Liver (tissue), 9 donors: ENCODE results near the gene CYP4V2. TPM values are rescaled to one million over a fixed set of nuclear protein-coding genes. Genes with fewer than 3 reads are reported as not detected.
A peak's percentile ranks its signal among the peaks of the same experiment; 100 is the strongest.

Experiments
- DNase-seq: peaks from one replicate; pipeline ENCODE4 v3.0.0-alpha.2; 2017; ENCODE audit warnings: low spot score
- H3K27ac ChIP-seq, 2 donors: one replicate each; pipeline ENCODE4 v1.7.0; 2013; ENCODE audit warnings: inconsistent platforms in 2 of 2, low read length in 2 of 2, control low read depth in 1 of 2, low read depth in 1 of 2, mild to moderate bottlenecking in 1 of 2
- H3K27me3 ChIP-seq, 4 donors: one replicate each; pipeline versions ENCODE4 v1.6.1 to v1.7.0; 2013; ENCODE audit warnings: low read length in 3 of 4, inconsistent platforms in 1 of 4, mild to moderate bottlenecking in 1 of 4, moderate library complexity in 1 of 4; ENCODE audit not compliant: control insufficient read depth in 4 of 4, insufficient read depth in 4 of 4
- H3K36me3 ChIP-seq, 4 donors: one replicate each; pipeline versions ENCODE4 v1.6.1 to v1.7.0; 2013; ENCODE audit warnings: low read length in 3 of 4, mild to moderate bottlenecking in 3 of 4, low read depth in 1 of 4, moderate library complexity in 1 of 4; ENCODE audit not compliant: control insufficient read depth in 4 of 4, insufficient read depth in 3 of 4
- H3K4me1 ChIP-seq, 4 donors: one replicate each; pipeline versions ENCODE4 v1.6.1 to v1.7.0; 2013; ENCODE audit warnings: low read length in 3 of 4, mild to moderate bottlenecking in 3 of 4, moderate library complexity in 1 of 4; ENCODE audit not compliant: control insufficient read depth in 4 of 4, insufficient read depth in 4 of 4
- H3K4me3 ChIP-seq, 3 donors: one replicate each; pipeline versions ENCODE4 v1.6.1 to v1.7.0; 2013; ENCODE audit warnings: low read length in 3 of 3, control low read depth in 1 of 3, low read depth in 1 of 3, mild to moderate bottlenecking in 1 of 3
- H3K9ac ChIP-seq, 2 donors: one replicate each; pipeline ENCODE4 v1.7.0; 2013; ENCODE audit warnings: low read length in 2 of 2, mild to moderate bottlenecking in 2 of 2, moderate library complexity in 2 of 2, control low read depth in 1 of 2, low read depth in 1 of 2
- H3K9me3 ChIP-seq, 4 donors: one replicate each; pipeline versions ENCODE4 v1.6.1 to v1.7.0; 2013; ENCODE audit warnings: low read length in 3 of 4; ENCODE audit not compliant: control insufficient read depth in 4 of 4
- ATF3 ChIP-seq: IDR thresholded peaks from 2 replicates; pipeline ENCODE4 v1.6.1; 2016; ENCODE audit warnings: antibody characterized with exemption
- FOXA1 ChIP-seq: IDR thresholded peaks from 2 replicates; pipeline ENCODE4 v1.6.1; 2016; ENCODE audit warnings: antibody characterized with exemption
- FOXA2 ChIP-seq: IDR thresholded peaks from 2 replicates; pipeline ENCODE4 v1.6.1; 2016; ENCODE audit warnings: antibody characterized with exemption
- GABPA ChIP-seq, 2 donors: IDR thresholded peaks in 1 of 2; conservative IDR thresholded peaks in 1 of 2; 2 replicates each; pipeline ENCODE4 v1.6.1; 2016; ENCODE audit warnings: antibody characterized with exemption in 2 of 2, mild to moderate bottlenecking in 1 of 2, moderate library complexity in 1 of 2
- HNF4A ChIP-seq, 2 donors: conservative IDR thresholded peaks; 2 replicates each; pipeline ENCODE4 v1.6.1; 2016; ENCODE audit warnings: antibody characterized with exemption in 2 of 2, mild to moderate bottlenecking in 2 of 2
- HNF4G ChIP-seq: IDR thresholded peaks from 2 replicates; pipeline ENCODE4 v1.6.1; 2016; ENCODE audit warnings: antibody characterized with exemption
- JUND ChIP-seq, 2 donors: IDR thresholded peaks; 2 replicates each; pipeline ENCODE4 v1.6.1; 2016; ENCODE audit warnings: antibody characterized with exemption in 2 of 2
- MAX ChIP-seq: IDR thresholded peaks from 2 replicates; pipeline ENCODE4 v1.6.1; 2016; ENCODE audit warnings: antibody characterized with exemption
- NR2F2 ChIP-seq: IDR thresholded peaks from 2 replicates; pipeline ENCODE4 v1.6.1; 2016; ENCODE audit warnings: antibody characterized with exemption
- RAD21 ChIP-seq, 2 donors: IDR thresholded peaks; 2 replicates each; pipeline ENCODE4 v1.6.1; 2016; ENCODE audit warnings: antibody characterized with exemption in 2 of 2, mild to moderate bottlenecking in 2 of 2
- REST ChIP-seq: IDR thresholded peaks from 2 replicates; pipeline ENCODE4 v1.6.1; 2016; ENCODE audit warnings: antibody characterized with exemption, mild to moderate bottlenecking
- RXRA ChIP-seq, 2 donors: IDR thresholded peaks; 2 replicates each; pipeline ENCODE4 v1.6.1; 2017 to 2018; ENCODE audit warnings: antibody characterized with exemption in 2 of 2, mild to moderate bottlenecking in 1 of 2
- SP1 ChIP-seq: IDR thresholded peaks from 2 replicates; pipeline ENCODE4 v1.6.1; 2018; ENCODE audit warnings: antibody characterized with exemption, mild to moderate bottlenecking
- TAF1 ChIP-seq: conservative IDR thresholded peaks from 2 replicates; pipeline ENCODE4 v1.6.1; 2016; ENCODE audit warnings: antibody characterized with exemption, mild to moderate bottlenecking
- YY1 ChIP-seq: IDR thresholded peaks from 2 replicates; pipeline ENCODE4 v1.6.1; 2016; ENCODE audit warnings: antibody characterized with exemption, mild to moderate bottlenecking
- ZBTB33 ChIP-seq: IDR thresholded peaks from 2 replicates; pipeline ENCODE4 v1.6.1; 2016; ENCODE audit warnings: antibody characterized with exemption
- WGBS: extraction: QIAGEN DNeasy Blood & Tissue Kit; methylation state at CpG from one replicate; pipeline ENCODE4 v1.1.7; 2013; 5-methylcytosine and 5-hydroxymethylcytosine counted together
- polyA plus RNA-seq, 2 donors: library from polyadenylated mRNA; stranded (reverse) in 1 of 2; unstranded in 1 of 2; fragments of 200-250 nt in 1 of 2; fragments of >200 nt in 1 of 2; fragmentation: Nextera tagmentation in 1 of 2; extraction: Ambion mirVana in 1 of 2; gene quantifications; one replicate each; pipeline versions ENCODE4 v1.2.1 to v1.2.3, GENCODE V29; 2013 to 2015
- total RNA-seq, 2 donors: library from RNA; depleted of rRNA; stranded (reverse); fragments of >200 nt; gene quantifications; one replicate each; pipeline ENCODE4 v1.2.3, GENCODE V29; 2014
- donor health status: healthy.
- donor health status: healthy.
- donor health status: healthy.
- donor health status: healthy.
- donor health status: healthy.

CYP4V2 gene
- total and polyA plus RNA-seq, 4 donors: 27.9 to 119 (median 35.1) TPM

- Histone ChIP-seq H3K4me3 (no peak overlapping the region), H3K4me1 (peaks cover 3 to 31% (median 21%) of the 10 kb centered on the region in 4 donors), H3K27ac (peak overlapping the region; percentile 37 to 98), H3K36me3 (no peaks in the 10 kb centered on the region), H3K9me3 (no peaks in the 10 kb centered on the region), H3K27me3 (no peaks in the 10 kb centered on the region), H3K9ac (peak overlapping the region in 1 of 2 donors; percentile 94)
- 52% methylated on average over 4 of the region's 4 CpGs for WGBS
- no peak for DNase-seq
- TF ChIP-seq FOXA2 (no peak), JUND (IDR thresholded peaks at IDR 0.05) (no peak), FOXA1 (no peak), RAD21 (IDR thresholded peaks at IDR 0.05) (no peak), NR2F2 (no peak), HNF4G (no peak), ATF3 (no peak), HNF4A (conservative IDR thresholded peaks at IDR 0.05) (no peak), SP1 (no peak), MAX (no peak), RXRA (IDR thresholded peaks at IDR 0.05) (no peak), GABPA (IDR thresholded peaks at IDR 0.05 in 1 of 2, conservative IDR thresholded peaks at IDR 0.05 in 1 of 2) (no peak), REST (no peak), TAF1 (no peak)
Measured at GRCh38 chr4:186189656-186190055, 1.7 kb upstream of the CYP4V2 start.

GRCh38 chr4:186190581-186191199 lies 677 bp upstream of the CYP4V2 start:
- Histone ChIP-seq H3K4me3 (peak overlapping the region; percentile 83 to 96 (median 95)), H3K27me3 (no peaks in the 10 kb centered on the region), H3K4me1 (peaks cover 7 to 39% (median 25%) of the 10 kb centered on the region in 4 donors), H3K9ac (peak overlapping the region; percentile 92 to 94), H3K9me3 (no peaks in the 10 kb centered on the region), H3K27ac (peak overlapping the region; percentile 98 to 99), H3K36me3 (peaks cover 0 to 2% (median 0%) of the 10 kb centered on the region in 4 donors)
- TF ChIP-seq ZBTB33 (no peak), JUND (IDR thresholded peaks at IDR 0.05) (peak in 1 of 2 donors; percentile 25), MAX (no peak), TAF1 (peak; percentile 77), RXRA (IDR thresholded peaks at IDR 0.05) (peak in 1 of 2 donors; percentile 1), YY1 (peak; percentile 7)
- DNase-seq: peak; percentile 55
- under 1% methylated on average over 34 of the region's 34 CpGs for WGBS
